HG03025 (cell line): Measurements from ENCODE around the gene ABCC5.

ENCODE experiments used
- ATAC-seq: cut with Tn5 transposase; IDR thresholded peaks from one replicate; pipeline ENCODE4 v1.9.1; 2021; ENCODE audit warnings: mild to moderate bottlenecking, moderate library complexity; ENCODE audit not compliant: unreplicated experiment, low FRiP score

Gene ABCC5

GRCh38 chr3:183984127-183984740 lies 33.5 kb downstream of the ABCC5 start:
- no peak for ATAC-seq

- ATAC-seq: no peak
Observed at GRCh38 chr3:183981990-183982644, 35.6 kb downstream of the ABCC5 start.

- ATAC-seq: no peak
Observed at GRCh38 chr3:183980403-183980802, 37.3 kb downstream of the ABCC5 start.

GRCh38 chr3:183975981-183976662 lies 41.6 kb downstream of the ABCC5 start:
- ATAC-seq: no peak

GRCh38 chr3:183968666-183969245 lies 48.9 kb downstream of the ABCC5 start:
- ATAC-seq: no peak

GRCh38 chr3:183967693-183968092 lies 50.0 kb downstream of the ABCC5 start:
- ATAC-seq: no peak

GRCh38 chr3:183966361-183966791 lies 51.3 kb downstream of the ABCC5 start:
- no peak for ATAC-seq

GRCh38 chr3:183962807-183963206 lies 54.9 kb downstream of the ABCC5 start:
- ATAC-seq: no peak

- ATAC-seq: no peak
Observed at GRCh38 chr3:183959214-183959613, 58.5 kb downstream of the ABCC5 start.

GRCh38 chr3:183958775-183959174 lies 58.9 kb downstream of the ABCC5 start:
- ATAC-seq: no peak

GRCh38 chr3:183958226-183958625 lies 59.5 kb downstream of the ABCC5 start:
- ATAC-seq: no peak

GRCh38 chr3:183954875-183955274 lies 62.8 kb downstream of the ABCC5 start:
- ATAC-seq: no peak

- no peak for ATAC-seq
Observed at GRCh38 chr3:183953471-183954070, 64.1 kb downstream of the ABCC5 start.

GRCh38 chr3:183951459-183951858 lies 66.2 kb downstream of the ABCC5 start:
- ATAC-seq: no peak

- ATAC-seq: no peak
Observed at GRCh38 chr3:183949690-183950089, 68.0 kb downstream of the ABCC5 start.

GRCh38 chr3:183946037-183946436 lies 71.6 kb downstream of the ABCC5 start:
- no peak for ATAC-seq

- ATAC-seq: no peak
Observed at GRCh38 chr3:183944775-183945174, 72.9 kb downstream of the ABCC5 start.

- ATAC-seq: no peak
Observed at GRCh38 chr3:183943739-183944138, 73.9 kb downstream of the ABCC5 start.

GRCh38 chr3:183941216-183941615 lies 76.5 kb downstream of the ABCC5 start:
- no peak for ATAC-seq

GRCh38 chr3:183937601-183938286 lies 79.9 kb downstream of the ABCC5 start:
- no peak for ATAC-seq
